ENCODE results near the gene VIT. TPM values are rescaled to one million over a fixed set of nuclear protein-coding genes. Genes with fewer than 3 reads are reported as not detected.

VIT gene
- polyA plus RNA-seq, 1 of the 3 experiments (the other 2 are of a cell fraction) = not detected

GRCh38 chr2:36756438-36756837 is 59.9 kb downstream of the VIT start:
- H4K20me1 ChIP-seq (ENCODE audit: insufficient read depth) = no peaks in the 10 kb centered on the region
- no peak overlapping the region for H2AFZ ChIP-seq (ENCODE audit: low read depth)
- H3K9ac ChIP-seq = no peak overlapping the region
- peaks cover 16% of the 10 kb centered on the region; the same call in 1 of the 2 replicates for H3K27me3 ChIP-seq (ENCODE audit: insufficient read depth)
- no peak overlapping the region for H3K27ac ChIP-seq (ENCODE audit: low read depth in 2 of 2, low read length in 1 of 2)
- H3K9me2 ChIP-seq = no peaks in the 10 kb centered on the region
- ChIA-PET CTCF (interaction anchor here (1.0 to 1.2 kb wide), 2 partner anchors 24 to 29 kb away, joined by 3 to 4 read pairs; no protein-coding TSS in a partner anchor), POLR2A (no interaction called here)
- WGBS (ENCODE audit: low lambda C conversion rate) = 64% methylated on average over 8 of the region's 8 CpGs
- no peak for DNase-seq
- TF ChIP-seq EP300 (IDR thresholded peaks at IDR 0.05; ENCODE audit: borderline replicate concordance in 1 of 2, low read depth in 1 of 2, low read length in 1 of 2) = no peak
- TF ChIP-seq, protein P1, sequence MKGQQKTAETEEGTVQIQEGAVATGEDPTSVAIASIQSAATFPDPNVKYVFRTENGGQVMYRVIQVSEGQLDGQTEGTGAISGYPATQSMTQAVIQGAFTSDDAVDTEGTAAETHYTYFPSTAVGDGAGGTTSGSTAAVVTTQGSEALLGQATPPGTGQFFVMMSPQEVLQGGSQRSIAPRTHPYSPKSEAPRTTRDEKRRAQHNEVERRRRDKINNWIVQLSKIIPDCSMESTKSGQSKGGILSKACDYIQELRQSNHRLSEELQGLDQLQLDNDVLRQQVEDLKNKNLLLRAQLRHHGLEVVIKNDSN (IDR thresholded peaks at IDR 0.05; ENCODE audit: borderline replicate concordance, low read depth) = no peak
- no peak for TF ChIP-seq PBX3 (IDR thresholded peaks at IDR 0.05)
- TF ChIP-seq, protein P2, sequence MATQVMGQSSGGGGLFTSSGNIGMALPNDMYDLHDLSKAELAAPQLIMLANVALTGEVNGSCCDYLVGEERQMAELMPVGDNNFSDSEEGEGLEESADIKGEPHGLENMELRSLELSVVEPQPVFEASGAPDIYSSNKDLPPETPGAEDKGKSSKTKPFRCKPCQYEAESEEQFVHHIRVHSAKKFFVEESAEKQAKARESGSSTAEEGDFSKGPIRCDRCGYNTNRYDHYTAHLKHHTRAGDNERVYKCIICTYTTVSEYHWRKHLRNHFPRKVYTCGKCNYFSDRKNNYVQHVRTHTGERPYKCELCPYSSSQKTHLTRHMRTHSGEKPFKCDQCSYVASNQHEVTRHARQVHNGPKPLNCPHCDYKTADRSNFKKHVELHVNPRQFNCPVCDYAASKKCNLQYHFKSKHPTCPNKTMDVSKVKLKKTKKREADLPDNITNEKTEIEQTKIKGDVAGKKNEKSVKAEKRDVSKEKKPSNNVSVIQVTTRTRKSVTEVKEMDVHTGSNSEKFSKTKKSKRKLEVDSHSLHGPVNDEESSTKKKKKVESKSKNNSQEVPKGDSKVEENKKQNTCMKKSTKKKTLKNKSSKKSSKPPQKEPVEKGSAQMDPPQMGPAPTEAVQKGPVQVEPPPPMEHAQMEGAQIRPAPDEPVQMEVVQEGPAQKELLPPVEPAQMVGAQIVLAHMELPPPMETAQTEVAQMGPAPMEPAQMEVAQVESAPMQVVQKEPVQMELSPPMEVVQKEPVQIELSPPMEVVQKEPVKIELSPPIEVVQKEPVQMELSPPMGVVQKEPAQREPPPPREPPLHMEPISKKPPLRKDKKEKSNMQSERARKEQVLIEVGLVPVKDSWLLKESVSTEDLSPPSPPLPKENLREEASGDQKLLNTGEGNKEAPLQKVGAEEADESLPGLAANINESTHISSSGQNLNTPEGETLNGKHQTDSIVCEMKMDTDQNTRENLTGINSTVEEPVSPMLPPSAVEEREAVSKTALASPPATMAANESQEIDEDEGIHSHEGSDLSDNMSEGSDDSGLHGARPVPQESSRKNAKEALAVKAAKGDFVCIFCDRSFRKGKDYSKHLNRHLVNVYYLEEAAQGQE (IDR thresholded peaks at IDR 0.05; ENCODE audit: low read depth, low read length) = no peak
- no peak for TF ChIP-seq JUND (IDR thresholded peaks at IDR 0.05)
- TF ChIP-seq MXI1 (IDR thresholded peaks at IDR 0.05; ENCODE audit: low read depth, low read length) = no peak
- TF ChIP-seq RCOR1 (IDR thresholded peaks at IDR 0.05; ENCODE audit: low read length) = no peak
- TF ChIP-seq TCF12 (IDR thresholded peaks at IDR 0.05) = no peak
- TF ChIP-seq FOSL2 (IDR thresholded peaks at IDR 0.05; ENCODE audit: borderline replicate concordance, low read depth) = no peak
- no peak for TF ChIP-seq CHD2 (IDR thresholded peaks at IDR 0.05; ENCODE audit: low read length, partially characterized antibody)
- no peak for TF ChIP-seq ELF1 (IDR thresholded peaks at IDR 0.05)
- TF ChIP-seq FOXM1 (IDR thresholded peaks at IDR 0.05; ENCODE audit: low read depth) = no peak
- TF ChIP-seq MEF2A (IDR thresholded peaks at IDR 0.05; ENCODE audit: borderline replicate concordance, low read depth) = no peak
- TF ChIP-seq GATA2 (CRISPR knock-in tag; IDR thresholded peaks at IDR 0.05) = no peak
- TF ChIP-seq, protein P3, sequence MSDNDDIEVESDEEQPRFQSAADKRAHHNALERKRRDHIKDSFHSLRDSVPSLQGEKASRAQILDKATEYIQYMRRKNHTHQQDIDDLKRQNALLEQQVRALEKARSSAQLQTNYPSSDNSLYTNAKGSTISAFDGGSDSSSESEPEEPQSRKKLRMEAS (IDR thresholded peaks at IDR 0.05; ENCODE audit: low read depth) = no peak
- TF ChIP-seq SMC3 (IDR thresholded peaks at IDR 0.05; ENCODE audit: low read depth, low read length) = no peak
- TF ChIP-seq, protein P4, sequence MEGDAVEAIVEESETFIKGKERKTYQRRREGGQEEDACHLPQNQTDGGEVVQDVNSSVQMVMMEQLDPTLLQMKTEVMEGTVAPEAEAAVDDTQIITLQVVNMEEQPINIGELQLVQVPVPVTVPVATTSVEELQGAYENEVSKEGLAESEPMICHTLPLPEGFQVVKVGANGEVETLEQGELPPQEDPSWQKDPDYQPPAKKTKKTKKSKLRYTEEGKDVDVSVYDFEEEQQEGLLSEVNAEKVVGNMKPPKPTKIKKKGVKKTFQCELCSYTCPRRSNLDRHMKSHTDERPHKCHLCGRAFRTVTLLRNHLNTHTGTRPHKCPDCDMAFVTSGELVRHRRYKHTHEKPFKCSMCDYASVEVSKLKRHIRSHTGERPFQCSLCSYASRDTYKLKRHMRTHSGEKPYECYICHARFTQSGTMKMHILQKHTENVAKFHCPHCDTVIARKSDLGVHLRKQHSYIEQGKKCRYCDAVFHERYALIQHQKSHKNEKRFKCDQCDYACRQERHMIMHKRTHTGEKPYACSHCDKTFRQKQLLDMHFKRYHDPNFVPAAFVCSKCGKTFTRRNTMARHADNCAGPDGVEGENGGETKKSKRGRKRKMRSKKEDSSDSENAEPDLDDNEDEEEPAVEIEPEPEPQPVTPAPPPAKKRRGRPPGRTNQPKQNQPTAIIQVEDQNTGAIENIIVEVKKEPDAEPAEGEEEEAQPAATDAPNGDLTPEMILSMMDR (IDR thresholded peaks at IDR 0.05) = no peak
- no peak overlapping the region for H3K4me2 ChIP-seq
- no peaks in the 10 kb centered on the region for H3F3A ChIP-seq (replicated peaks; ENCODE audit: insufficient read depth)
- no peak overlapping the region for H3K4me3 ChIP-seq (ENCODE audit: low read depth in 2 of 2, low read length in 1 of 2)
- H3K4me1 ChIP-seq (ENCODE audit: control insufficient read depth in 1 of 2, insufficient read depth in 2 of 2, low read depth in 1 of 2, low read length in 1 of 2) = no peaks in the 10 kb centered on the region; a peak in 1 of 4 replicates
- H3K36me3 ChIP-seq (replicated peaks in 1 of 2; ENCODE audit: control insufficient read depth in 1 of 2, insufficient read depth in 2 of 2, low read length in 1 of 2) = no peaks in the 10 kb centered on the region
- no peaks in the 10 kb centered on the region for H3K9me3 ChIP-seq
- H3K79me2 ChIP-seq (ENCODE audit: insufficient read depth) = no peaks in the 10 kb centered on the region

Measured in SK-N-SH (cell line).